ENCODE measurements around the gene VCP.

GRCh38 chr9:35069020-35069419 is 3.4 kb downstream of the VCP start:
- no peak for TF ChIP-seq CTCF (IDR thresholded peaks at IDR 0.05)
- no peak for TF ChIP-seq POLR2A (IDR thresholded peaks at IDR 0.05)

Data from right lobe of liver (tissue), 4 donors.